Smooth muscle cell of the coronary artery (primary cell): Measurements from ENCODE around the gene CYP4B1. TPM values are rescaled to one million over a fixed set of nuclear protein-coding genes. Genes with fewer than 3 reads are reported as not detected.

Source experiments
- total RNA-seq: library from RNA; depleted of rRNA; stranded (reverse); fragments of >200 nt; gene quantifications from 2 replicates; pipeline ENCODE4 v1.2.3, GENCODE V29; 2014; ENCODE audit warnings: low replicate concordance

CYP4B1 gene
- not detected in 2 replicates for total RNA-seq

DNA sequence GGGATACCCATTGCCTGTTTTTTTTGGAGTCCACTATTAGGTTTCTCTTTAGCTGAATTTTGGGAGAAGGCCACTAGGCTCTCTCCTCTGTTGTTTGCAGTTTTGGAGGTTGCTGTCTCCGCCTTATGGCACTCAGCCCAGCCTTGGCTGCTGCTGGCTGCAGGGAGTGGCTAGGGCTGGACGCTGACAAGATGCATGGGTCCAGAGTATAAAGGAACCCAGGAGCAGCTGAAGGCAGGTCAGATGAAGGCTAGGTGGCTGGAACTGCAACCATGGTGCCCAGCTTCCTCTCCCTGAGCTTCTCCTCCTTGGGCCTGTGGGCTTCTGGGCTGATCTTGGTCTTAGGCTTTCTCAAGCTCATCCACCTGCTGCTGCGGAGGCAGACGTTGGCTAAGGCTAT lies at the start of gene CYP4B1:
Gene CYP4B1, plus strand, starts transcription at position 237 of the 400 bp plus-strand sequence. Its CDS starts 36 bp downstream, at position 273.

Other genes with a start within 250 kb of the CYP4B1 start
- not detected in 2 replicates for gene KNCN, start 247.4 kb upstream of the CYP4B1 start, total RNA-seq
- 14.2 and 16.9 TPM in 2 replicates for gene MKNK1, start 194.8 kb upstream of the CYP4B1 start, total RNA-seq
- 9.6 and 15.1 TPM in 2 replicates for gene MOB3C, start 182.2 kb upstream of the CYP4B1 start, total RNA-seq
- gene ATPAF1, start 130.7 kb upstream of the CYP4B1 start, total RNA-seq, result 29.6 and 39.2 TPM in 2 replicates
- gene TEX38, start 127.2 kb upstream of the CYP4B1 start, total RNA-seq, result not detected in 2 replicates
- 8.5 and 19.8 TPM in 2 replicates for gene EFCAB14, start 79.9 kb upstream of the CYP4B1 start, total RNA-seq
- gene CYP4A11, start 142.4 kb downstream of the CYP4B1 start, total RNA-seq, result not detected in 2 replicates
- 0.12 and 0.23 TPM in 2 replicates for gene CYP4X1, start 224.6 kb downstream of the CYP4B1 start, total RNA-seq